Measurements from ENCODE around the gene TRPV6.

Gene TRPV6

DNA sequence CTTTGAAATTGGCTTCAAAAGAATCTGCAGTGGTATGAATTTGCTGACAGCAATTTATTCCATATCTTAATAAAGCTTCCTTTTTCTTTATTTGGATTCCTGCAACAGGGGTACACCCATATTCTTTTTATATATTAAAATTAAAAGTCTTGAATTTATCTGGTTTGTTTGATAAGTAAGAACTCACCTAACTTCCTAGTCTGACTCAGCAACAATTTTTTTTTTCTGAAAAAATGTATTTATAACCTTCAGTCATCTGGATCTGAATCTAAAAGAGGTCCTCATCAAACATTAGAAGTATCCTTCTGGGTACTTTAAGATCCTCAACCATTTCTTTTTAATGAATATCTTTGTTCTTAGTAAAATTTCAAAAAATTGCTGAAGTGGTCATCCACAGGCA, 26.1 kb downstream of the TRPV6 start:
- no peak for TF ChIP-seq EZH2phosphoT487 (conservative IDR thresholded peaks at IDR 0.05; ENCODE audit: low read length)
- Histone ChIP-seq H2AFZ (ENCODE audit: low read depth, low read length, severe bottlenecking) (no peak overlapping the region), H3F3A (ENCODE audit: insufficient read depth) (no peaks in the 10 kb centered on the region), H3K79me2 (ENCODE audit: insufficient read depth, low read length) (no peaks in the 10 kb centered on the region), H3K9me3 (ENCODE audit: insufficient read depth, low read length) (no peaks in the 10 kb centered on the region), H3K9ac (ENCODE audit: low read length) (no peak overlapping the region), H4K20me1 (ENCODE audit: low read depth, low read length) (no peaks in the 10 kb centered on the region), H3K4me2 (ENCODE audit: low read depth, low read length, poor library complexity, severe bottlenecking) (no peak overlapping the region), H3K4me3 (ENCODE audit: insufficient read depth, low read length, poor library complexity, severe bottlenecking) (no peak overlapping the region), H3K36me3 (ENCODE audit: low read length) (no peaks in the 10 kb centered on the region), H3K9me2 (replicated peaks; ENCODE audit: insufficient read depth, low read length) (no peaks in the 10 kb centered on the region), H3K27ac (ENCODE audit: low read depth, low read length) (no peak overlapping the region), H3K27me3 (ENCODE audit: low read length) (no peaks in the 10 kb centered on the region)

GRCh38 chr7:142857625-142858024, 27.9 kb downstream of the TRPV6 start:
- Histone ChIP-seq H3K79me2 (ENCODE audit: insufficient read depth, low read length) (no peaks in the 10 kb centered on the region), H3K4me3 (ENCODE audit: insufficient read depth, low read length, poor library complexity, severe bottlenecking) (no peak overlapping the region), H3K9me2 (replicated peaks; ENCODE audit: insufficient read depth, low read length) (no peaks in the 10 kb centered on the region), H3K9ac (ENCODE audit: low read length) (no peak overlapping the region), H2AFZ (ENCODE audit: low read depth, low read length, severe bottlenecking) (no peak overlapping the region), H3K4me2 (ENCODE audit: low read depth, low read length, poor library complexity, severe bottlenecking) (no peak overlapping the region), H3K27me3 (ENCODE audit: low read length) (no peaks in the 10 kb centered on the region), H3K9me3 (ENCODE audit: insufficient read depth, low read length) (no peaks in the 10 kb centered on the region), H3K36me3 (ENCODE audit: low read length) (no peaks in the 10 kb centered on the region), H3K27ac (ENCODE audit: low read depth, low read length) (no peak overlapping the region), H4K20me1 (ENCODE audit: low read depth, low read length) (no peaks in the 10 kb centered on the region), H3F3A (ENCODE audit: insufficient read depth) (no peaks in the 10 kb centered on the region)
- TF ChIP-seq, protein P1, sequence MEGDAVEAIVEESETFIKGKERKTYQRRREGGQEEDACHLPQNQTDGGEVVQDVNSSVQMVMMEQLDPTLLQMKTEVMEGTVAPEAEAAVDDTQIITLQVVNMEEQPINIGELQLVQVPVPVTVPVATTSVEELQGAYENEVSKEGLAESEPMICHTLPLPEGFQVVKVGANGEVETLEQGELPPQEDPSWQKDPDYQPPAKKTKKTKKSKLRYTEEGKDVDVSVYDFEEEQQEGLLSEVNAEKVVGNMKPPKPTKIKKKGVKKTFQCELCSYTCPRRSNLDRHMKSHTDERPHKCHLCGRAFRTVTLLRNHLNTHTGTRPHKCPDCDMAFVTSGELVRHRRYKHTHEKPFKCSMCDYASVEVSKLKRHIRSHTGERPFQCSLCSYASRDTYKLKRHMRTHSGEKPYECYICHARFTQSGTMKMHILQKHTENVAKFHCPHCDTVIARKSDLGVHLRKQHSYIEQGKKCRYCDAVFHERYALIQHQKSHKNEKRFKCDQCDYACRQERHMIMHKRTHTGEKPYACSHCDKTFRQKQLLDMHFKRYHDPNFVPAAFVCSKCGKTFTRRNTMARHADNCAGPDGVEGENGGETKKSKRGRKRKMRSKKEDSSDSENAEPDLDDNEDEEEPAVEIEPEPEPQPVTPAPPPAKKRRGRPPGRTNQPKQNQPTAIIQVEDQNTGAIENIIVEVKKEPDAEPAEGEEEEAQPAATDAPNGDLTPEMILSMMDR (IDR thresholded peaks at IDR 0.05; ENCODE audit: insufficient read depth, low read length, poor library complexity, severe bottlenecking) = no peak
- TF ChIP-seq EZH2phosphoT487 (conservative IDR thresholded peaks at IDR 0.05; ENCODE audit: low read length) = no peak

- Histone ChIP-seq H3K36me3 (ENCODE audit: low read length) (no peaks in the 10 kb centered on the region), H3K9me2 (replicated peaks; ENCODE audit: insufficient read depth, low read length) (no peaks in the 10 kb centered on the region), H3K4me2 (ENCODE audit: low read depth, low read length, poor library complexity, severe bottlenecking) (no peak overlapping the region), H3K9ac (ENCODE audit: low read length) (no peak overlapping the region), H2AFZ (ENCODE audit: low read depth, low read length, severe bottlenecking) (no peak overlapping the region), H3K9me3 (ENCODE audit: insufficient read depth, low read length) (no peaks in the 10 kb centered on the region), H3K79me2 (ENCODE audit: insufficient read depth, low read length) (no peaks in the 10 kb centered on the region), H3F3A (ENCODE audit: insufficient read depth) (no peaks in the 10 kb centered on the region), H4K20me1 (ENCODE audit: low read depth, low read length) (no peaks in the 10 kb centered on the region), H3K27ac (ENCODE audit: low read depth, low read length) (no peak overlapping the region), H3K27me3 (ENCODE audit: low read length) (no peaks in the 10 kb centered on the region), H3K4me3 (ENCODE audit: insufficient read depth, low read length, poor library complexity, severe bottlenecking) (no peak overlapping the region)
- TF ChIP-seq, protein P1 (IDR thresholded peaks at IDR 0.05; ENCODE audit: insufficient read depth, low read length, poor library complexity, severe bottlenecking) = no peak
Observed at GRCh38 chr7:142856565-142857245, 28.8 kb downstream of the TRPV6 start.

DNA sequence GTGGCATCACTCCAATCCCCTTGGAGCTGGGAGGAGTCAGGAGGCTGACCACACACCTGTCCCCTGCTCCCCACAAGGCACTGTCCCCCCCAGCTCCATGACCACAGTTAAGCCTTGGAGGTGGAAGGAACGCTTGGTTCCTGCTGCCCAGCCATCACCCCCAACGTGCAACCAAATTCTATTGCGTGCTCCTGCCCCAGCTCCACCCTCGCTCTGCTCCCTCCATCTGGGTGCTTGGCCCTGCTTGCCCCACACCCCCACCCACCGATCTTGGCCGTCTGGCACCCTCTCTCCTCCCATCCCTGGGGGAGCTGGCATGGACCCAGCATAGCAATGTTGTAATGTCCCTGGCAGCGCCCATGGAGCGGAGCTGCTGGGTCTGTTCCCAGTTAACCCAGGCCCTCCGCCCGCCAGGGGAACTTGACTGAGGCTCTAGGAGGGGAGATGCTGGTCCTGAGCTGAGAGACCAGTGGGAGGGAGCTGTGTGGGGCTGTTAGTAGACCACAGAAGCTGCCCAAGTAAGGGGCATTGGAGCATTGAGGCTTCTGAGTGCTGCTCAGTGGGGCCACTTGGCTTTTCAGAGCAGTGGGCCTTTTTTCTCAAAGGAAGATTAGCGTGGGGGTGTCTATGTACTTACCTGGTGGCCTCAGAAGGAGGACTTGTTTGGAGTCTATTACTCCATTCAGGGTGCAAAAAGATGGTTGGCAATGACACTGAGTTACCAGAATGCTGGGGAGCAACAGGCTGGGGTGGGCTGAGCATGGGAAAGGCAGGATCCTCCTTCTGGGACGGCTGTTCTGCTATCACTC, 29.6 kb downstream of the TRPV6 start:
- H3K9ac ChIP-seq (ENCODE audit: low read length) = no peak overlapping the region
- TF ChIP-seq EZH2phosphoT487 (conservative IDR thresholded peaks at IDR 0.05; ENCODE audit: low read length) = no peak
- TF ChIP-seq, protein P1 (IDR thresholded peaks at IDR 0.05; ENCODE audit: insufficient read depth, low read length, poor library complexity, severe bottlenecking) = no peak
- no peaks in the 10 kb centered on the region for H4K20me1 ChIP-seq (ENCODE audit: low read depth, low read length)
- H3K9me2 ChIP-seq (replicated peaks; ENCODE audit: insufficient read depth, low read length) = no peaks in the 10 kb centered on the region
- H3K27me3 ChIP-seq (ENCODE audit: low read length) = no peaks in the 10 kb centered on the region
- H3K9me3 ChIP-seq (ENCODE audit: insufficient read depth, low read length) = no peaks in the 10 kb centered on the region
- H3K79me2 ChIP-seq (ENCODE audit: insufficient read depth, low read length) = no peaks in the 10 kb centered on the region
- H3K27ac ChIP-seq (ENCODE audit: low read depth, low read length) = no peak overlapping the region
- H3K4me3 ChIP-seq (ENCODE audit: insufficient read depth, low read length, poor library complexity, severe bottlenecking) = no peak overlapping the region
- no peak overlapping the region for H2AFZ ChIP-seq (ENCODE audit: low read depth, low read length, severe bottlenecking)
- H3K36me3 ChIP-seq (ENCODE audit: low read length) = no peaks in the 10 kb centered on the region
- no peaks in the 10 kb centered on the region for H3F3A ChIP-seq (ENCODE audit: insufficient read depth)
- no peak overlapping the region for H3K4me2 ChIP-seq (ENCODE audit: low read depth, low read length, poor library complexity, severe bottlenecking)
